Stimulated activated CD8-positive, alpha-beta memory T cell treated with anti-CD3 and anti-CD28 coated beads, Interleukin-2, amount 100 ng/mL, for 48 hours (primary cell): ENCODE results near the gene CHD8.
"Not testable (repeated sequence)": the region's sequence is repeated elsewhere in the genome, so short reads cannot be mapped to it uniquely, and the experiment has no call there.

Experiments
- DNase-seq, 2 donors: peaks; one replicate each; pipeline ENCODE4 v3.0.0-alpha.2; 2020; ENCODE audit warnings: low read depth in 2 of 2

CHD8 gene, protein sequence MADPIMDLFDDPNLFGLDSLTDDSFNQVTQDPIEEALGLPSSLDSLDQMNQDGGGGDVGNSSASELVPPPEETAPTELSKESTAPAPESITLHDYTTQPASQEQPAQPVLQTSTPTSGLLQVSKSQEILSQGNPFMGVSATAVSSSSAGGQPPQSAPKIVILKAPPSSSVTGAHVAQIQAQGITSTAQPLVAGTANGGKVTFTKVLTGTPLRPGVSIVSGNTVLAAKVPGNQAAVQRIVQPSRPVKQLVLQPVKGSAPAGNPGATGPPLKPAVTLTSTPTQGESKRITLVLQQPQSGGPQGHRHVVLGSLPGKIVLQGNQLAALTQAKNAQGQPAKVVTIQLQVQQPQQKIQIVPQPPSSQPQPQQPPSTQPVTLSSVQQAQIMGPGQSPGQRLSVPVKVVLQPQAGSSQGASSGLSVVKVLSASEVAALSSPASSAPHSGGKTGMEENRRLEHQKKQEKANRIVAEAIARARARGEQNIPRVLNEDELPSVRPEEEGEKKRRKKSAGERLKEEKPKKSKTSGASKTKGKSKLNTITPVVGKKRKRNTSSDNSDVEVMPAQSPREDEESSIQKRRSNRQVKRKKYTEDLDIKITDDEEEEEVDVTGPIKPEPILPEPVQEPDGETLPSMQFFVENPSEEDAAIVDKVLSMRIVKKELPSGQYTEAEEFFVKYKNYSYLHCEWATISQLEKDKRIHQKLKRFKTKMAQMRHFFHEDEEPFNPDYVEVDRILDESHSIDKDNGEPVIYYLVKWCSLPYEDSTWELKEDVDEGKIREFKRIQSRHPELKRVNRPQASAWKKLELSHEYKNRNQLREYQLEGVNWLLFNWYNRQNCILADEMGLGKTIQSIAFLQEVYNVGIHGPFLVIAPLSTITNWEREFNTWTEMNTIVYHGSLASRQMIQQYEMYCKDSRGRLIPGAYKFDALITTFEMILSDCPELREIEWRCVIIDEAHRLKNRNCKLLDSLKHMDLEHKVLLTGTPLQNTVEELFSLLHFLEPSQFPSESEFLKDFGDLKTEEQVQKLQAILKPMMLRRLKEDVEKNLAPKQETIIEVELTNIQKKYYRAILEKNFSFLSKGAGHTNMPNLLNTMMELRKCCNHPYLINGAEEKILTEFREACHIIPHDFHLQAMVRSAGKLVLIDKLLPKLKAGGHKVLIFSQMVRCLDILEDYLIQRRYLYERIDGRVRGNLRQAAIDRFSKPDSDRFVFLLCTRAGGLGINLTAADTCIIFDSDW (N-terminal part only)

DNA sequence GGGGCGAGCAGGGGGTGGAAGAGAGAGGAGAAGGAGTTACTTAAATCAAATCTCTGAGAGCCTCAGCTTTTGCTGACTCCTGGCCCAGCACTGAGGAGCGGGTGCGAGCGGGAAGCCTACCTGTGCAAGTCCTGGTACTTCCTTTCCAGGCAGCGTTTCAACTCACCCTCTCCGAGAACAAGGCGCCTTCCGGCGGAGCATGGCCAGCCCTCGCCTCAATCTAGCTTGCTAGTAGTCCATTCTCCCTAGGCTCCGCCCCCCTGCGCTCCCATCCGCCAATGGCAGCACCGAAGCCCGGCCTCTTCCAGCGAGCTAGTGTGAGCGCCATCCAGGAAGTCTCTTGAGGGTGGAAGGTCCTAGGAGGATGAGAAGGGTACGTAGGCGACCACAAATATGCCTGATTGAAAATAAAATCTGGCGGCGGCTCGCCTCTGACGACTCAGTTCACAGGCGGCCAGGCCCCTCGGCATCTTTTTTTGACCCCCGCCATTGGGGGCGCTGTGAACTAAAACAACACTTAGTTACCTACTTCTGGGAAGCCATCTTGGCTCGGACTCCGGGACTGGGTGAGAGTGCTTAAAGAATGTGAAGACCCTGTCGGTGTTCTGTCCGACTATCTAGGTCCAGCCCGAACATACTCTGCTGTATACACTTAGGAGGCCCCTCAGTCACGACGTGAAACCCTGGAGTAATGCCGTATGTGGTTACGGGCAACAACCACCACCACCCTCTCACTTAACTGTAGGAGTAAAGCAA lies at the start of gene CHD8:
CHD8 (minus strand) TSS at position 212 of the 756 bp plus-strand sequence. CDS start 24,480 bp downstream, outside the sequence.
- DNase-seq = peak; percentile 96 to 98

GRCh38 chr14:21505012-21505553 lies 49.2 kb upstream of the CHD8 start:
- no peak for DNase-seq

DNA sequence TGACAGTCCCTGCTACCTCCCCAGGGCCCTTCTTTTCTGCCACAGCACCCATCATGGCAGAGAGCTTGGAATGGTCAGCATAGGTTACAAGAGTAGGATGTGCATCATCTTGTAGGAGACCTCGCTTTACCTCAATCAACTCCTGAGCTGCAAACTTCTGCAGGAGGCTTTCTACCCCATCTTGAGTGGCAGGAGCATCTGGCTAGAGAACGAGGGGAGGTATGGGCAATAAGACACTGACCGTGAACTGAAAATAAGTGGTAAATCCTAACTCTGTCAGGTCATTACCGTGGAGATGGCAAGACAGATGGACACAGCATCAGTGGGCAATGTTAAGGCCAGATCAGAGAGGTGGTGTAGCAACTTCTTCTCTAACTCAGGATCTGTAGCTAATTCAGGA lies 47.5 kb upstream of the CHD8 start:
- no peak for DNase-seq

DNA sequence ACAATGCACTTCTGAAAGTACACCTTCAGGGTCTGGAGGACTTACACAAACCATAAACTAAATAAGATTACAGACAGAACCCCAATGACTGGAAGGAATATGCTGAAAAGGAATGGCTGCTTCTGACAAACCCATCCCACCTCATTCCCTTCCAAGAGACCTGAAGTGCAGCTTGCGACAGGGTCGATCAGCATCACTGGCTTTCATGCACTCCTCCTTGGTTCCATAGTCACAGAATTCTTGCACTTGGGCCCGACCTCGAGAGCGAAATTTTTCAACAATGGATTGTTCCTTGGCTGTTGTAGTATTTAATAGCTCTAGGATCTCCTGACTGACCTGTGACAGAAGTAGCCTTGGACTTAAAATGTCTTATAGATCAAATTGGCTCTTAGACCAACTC lies 45.6 kb upstream of the CHD8 start:
- no peak for DNase-seq

GRCh38 chr14:21498540-21499526 lies 42.9 kb upstream of the CHD8 start:
- DNase-seq = no peak

GRCh38 chr14:21496453-21496852 lies 40.5 kb upstream of the CHD8 start:
- no peak for DNase-seq

DNA sequence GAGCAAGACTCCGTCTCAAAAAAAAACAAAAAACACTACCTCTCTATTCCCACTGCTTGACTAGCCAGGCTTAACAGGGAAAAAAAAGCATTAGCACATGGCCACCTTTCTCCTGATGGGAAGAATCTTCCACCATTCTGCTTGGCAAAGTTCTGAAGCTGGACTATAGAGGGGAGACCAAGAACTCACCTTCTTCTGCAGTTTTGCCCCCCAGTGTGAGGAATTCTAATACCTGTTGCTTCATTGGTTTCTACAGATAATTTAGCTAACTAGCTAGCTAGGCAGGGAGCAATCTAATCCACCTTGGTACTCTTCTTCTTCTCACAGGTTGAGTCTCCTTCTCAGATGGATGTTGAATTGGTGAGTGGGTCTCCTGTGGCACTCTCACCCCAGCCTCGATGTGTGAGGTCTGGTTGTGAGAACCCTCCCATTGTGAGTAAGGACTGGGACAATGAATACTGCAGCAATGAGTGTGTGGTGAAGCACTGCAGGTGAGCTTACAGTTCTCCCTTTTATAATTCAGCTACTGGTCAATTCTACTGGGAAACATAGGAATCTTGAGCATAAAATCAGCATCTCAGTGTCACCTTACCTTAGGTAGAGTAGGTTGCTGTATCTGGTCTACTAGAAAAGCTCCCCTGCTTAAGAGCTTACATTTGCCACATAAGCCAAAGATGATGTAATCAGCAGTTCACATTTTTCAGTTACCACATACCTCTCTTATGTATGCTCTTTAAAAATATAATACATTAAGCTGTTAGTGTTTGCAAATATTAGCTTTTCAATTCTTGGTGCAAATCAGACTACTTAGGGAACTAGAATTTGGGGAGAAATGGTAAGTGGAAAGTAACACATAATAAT lies 39.2 kb upstream of the CHD8 start:
- DNase-seq = no peak

DNA sequence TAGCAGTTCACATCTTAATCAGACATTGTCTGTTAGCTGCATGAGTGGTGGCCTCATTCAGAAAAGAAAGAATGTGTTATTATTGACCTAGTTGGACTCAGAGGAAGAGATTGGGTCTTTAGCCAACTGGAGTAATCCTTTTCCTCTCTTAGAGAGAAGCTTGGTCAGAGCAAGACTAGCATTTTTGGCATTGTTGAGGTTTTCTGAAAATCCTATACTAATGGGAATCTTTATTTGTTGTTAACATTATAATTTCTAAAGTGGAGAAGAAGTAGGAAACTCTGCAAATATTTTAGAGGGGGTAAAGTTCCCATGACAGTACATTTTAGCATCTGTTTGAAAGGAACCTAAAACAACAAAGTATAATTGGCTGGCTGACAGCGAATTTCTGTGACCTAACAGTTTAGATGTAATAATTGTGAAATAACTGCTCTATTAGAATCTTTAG lies 30.7 kb upstream of the CHD8 start:
- DNase-seq = no peak

- DNase-seq = peak; percentile 77 to 86
Measured at GRCh38 chr14:21476925-21477681, 21.2 kb upstream of the CHD8 start, which contains the start of the genes RAB2B and TOX4. Gene RAB2B, minus strand, starts transcription at chr14:21476959. Its CDS starts 87 bp downstream, at chr14:21476872. Gene TOX4, plus strand, starts transcription at chr14:21477195. Its CDS starts 84 bp downstream, at chr14:21477279.

GRCh38 chr14:21476523-21476924 lies 20.6 kb upstream of the CHD8 start:
- peak; percentile 72 to 77 for DNase-seq

- DNase-seq = no peak
Measured at GRCh38 chr14:21475767-21476522, 20.0 kb upstream of the CHD8 start.

GRCh38 chr14:21467616-21468015 lies 11.7 kb upstream of the CHD8 start:
- no peak for DNase-seq

DNA sequence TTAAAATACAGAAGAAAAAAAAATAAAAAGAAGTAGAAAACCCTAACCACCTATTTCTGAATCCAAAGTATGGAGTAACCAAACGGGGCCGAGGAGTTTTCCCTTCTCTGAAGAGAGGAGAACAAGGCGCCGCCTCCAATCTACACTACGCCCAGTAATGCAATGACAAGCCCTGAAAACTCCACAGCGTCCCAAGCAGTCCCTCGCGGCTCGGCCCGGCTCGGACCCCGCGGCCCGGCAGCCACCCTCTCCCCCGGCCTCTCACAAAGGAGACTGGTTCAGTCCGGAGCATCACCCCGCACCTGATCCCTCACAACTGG lies 371 bp downstream of the CHD8 start:
- DNase-seq = no peak

DNA sequence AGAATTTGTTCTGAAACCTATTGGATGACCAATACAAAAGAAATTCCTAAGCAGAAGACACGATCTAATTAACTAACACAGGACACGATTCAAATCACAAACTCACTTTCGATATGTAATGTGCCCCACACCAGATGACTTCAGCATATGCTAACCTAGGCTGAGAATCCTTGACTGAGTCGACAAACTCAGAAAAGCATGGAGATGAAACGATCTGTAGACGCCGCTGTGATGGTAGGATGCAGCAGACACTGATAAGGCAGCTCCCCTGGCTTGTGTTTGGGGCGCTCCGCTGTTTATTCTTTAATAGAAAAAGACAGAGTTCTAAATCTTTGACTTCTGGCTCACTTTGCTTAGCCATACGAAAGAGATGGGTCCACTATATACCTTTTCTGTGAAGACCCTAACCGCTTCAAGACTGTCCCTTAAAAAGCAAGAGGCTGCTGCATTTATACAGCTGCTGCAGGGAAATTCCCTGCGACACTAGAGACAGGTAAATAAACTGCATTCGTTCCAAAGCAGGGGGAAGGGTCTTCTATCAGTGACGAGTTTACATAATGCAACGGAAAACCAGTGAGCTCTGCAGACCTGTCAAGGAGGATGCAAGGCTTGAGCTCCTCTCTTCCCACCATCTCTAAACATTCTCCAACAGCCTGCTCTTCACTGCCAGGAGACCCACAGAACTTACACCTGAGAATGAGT lies 929 bp downstream of the CHD8 start:
- no peak for DNase-seq

- no peak for DNase-seq
Measured at GRCh38 chr14:21449899-21450216, 6.1 kb downstream of the CHD8 start.

DNA sequence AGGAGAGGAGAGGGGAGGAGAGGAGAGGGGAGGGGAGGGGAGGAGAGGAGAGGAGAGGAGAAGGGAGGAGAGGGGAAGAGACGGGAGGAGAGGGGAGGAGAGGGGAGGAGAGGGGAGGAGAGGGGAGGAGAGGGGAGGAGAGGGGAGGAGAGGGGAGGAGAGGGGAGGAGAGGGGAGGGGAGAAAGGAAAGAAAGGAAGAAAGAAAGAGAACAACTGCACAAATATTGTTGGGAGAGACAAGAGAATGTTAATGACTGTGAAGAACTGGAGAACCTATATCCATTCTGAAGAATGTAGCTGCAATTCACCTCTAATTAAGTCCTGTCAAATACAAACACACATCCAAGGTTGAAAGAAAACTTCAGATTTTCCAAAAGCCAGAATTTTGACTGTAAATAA lies 13.3 kb downstream of the CHD8 start:
- DNase-seq = not testable (repeated sequence)

DNA sequence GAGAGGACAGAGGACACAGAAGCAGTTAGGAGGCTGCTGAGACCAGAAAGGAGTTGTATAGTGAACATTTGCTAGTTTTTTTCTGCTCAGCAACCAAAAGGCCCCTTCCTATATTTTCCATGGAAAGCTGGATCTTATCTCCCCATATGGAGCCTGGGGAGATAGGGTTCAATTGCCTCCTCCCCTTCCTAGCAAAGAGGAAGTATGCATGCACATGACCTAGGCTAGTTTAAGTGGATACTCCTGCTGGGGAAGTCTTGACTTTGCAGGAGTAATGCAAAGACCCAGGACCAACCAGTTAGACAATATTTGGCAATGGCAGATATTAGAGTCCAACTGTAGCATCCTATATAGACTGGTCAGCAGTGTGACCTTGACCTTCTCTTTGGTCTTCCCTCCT lies 15.1 kb downstream of the CHD8 start:
- no peak for DNase-seq
